ENCODE results near the gene HSBP1L1. TPM values are rescaled to one million over a fixed set of nuclear protein-coding genes. Genes with fewer than 3 reads are reported as not detected.

Gene HSBP1L1
- total and polyA plus RNA-seq, 9 donors: 7.6 to 26.2 (median 12.3) TPM

DNA sequence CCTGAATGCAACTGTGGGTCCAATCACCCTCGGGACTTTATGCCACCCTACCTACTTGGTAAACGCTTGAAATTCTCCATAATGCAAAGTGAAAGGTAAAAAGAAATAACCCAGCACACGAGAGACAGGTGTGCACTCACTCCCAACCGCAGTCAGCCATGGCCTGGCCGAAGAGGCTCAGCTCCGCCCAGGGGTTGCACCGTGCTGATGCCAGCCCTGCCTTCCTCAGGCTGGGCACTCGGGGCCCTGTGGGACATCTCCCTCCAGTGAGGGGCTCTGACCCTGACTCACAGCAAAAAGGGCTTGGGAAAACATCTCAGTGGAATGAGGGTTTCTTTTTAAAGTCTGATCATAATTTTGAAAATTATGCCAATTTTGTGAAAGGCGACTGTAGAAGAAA, 26.2 kb upstream of the HSBP1L1 start:
- 90 to 92% (median 91%) methylated on average over 9 of the region's 9 CpGs for WGBS, 3 donors
- DNase-seq: peak in 2 of 5 donors; percentile 1 to 4
- H3K27me3 ChIP-seq: no peaks in the 10 kb centered on the region
- intact Hi-C loops (cut with DNase I): no loop called here
- no peak overlapping the region for H3K27ac ChIP-seq
- peaks cover 2% of the 10 kb centered on the region for H3K4me1 ChIP-seq (ENCODE audit: insufficient read depth)
- no peaks in the 10 kb centered on the region for H3K9me3 ChIP-seq
- no peak overlapping the region for H3K4me3 ChIP-seq
- TF ChIP-seq, protein P1, sequence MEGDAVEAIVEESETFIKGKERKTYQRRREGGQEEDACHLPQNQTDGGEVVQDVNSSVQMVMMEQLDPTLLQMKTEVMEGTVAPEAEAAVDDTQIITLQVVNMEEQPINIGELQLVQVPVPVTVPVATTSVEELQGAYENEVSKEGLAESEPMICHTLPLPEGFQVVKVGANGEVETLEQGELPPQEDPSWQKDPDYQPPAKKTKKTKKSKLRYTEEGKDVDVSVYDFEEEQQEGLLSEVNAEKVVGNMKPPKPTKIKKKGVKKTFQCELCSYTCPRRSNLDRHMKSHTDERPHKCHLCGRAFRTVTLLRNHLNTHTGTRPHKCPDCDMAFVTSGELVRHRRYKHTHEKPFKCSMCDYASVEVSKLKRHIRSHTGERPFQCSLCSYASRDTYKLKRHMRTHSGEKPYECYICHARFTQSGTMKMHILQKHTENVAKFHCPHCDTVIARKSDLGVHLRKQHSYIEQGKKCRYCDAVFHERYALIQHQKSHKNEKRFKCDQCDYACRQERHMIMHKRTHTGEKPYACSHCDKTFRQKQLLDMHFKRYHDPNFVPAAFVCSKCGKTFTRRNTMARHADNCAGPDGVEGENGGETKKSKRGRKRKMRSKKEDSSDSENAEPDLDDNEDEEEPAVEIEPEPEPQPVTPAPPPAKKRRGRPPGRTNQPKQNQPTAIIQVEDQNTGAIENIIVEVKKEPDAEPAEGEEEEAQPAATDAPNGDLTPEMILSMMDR (IDR thresholded peaks at IDR 0.05): no peak
- no peak for TF ChIP-seq POLR2A (IDR thresholded peaks at IDR 0.05)
- no peaks in the 10 kb centered on the region for H3K36me3 ChIP-seq

- Histone ChIP-seq H3K4me3 (no peak overlapping the region), H3K4me1 (ENCODE audit: insufficient read depth) (peaks cover 4% of the 10 kb centered on the region), H3K36me3 (no peaks in the 10 kb centered on the region), H3K27me3 (no peaks in the 10 kb centered on the region), H3K27ac (no peak overlapping the region), H3K9me3 (no peaks in the 10 kb centered on the region)
- 75 to 78% (median 78%) methylated on average over 5 of the region's 5 CpGs for WGBS, 3 donors
- no peak for DNase-seq
- intact Hi-C loops (cut with DNase I): no loop called here
- TF ChIP-seq EP300 (IDR thresholded peaks at IDR 0.05) (no peak), POLR2A (IDR thresholded peaks at IDR 0.05) (no peak)
- TF ChIP-seq, protein P1 (IDR thresholded peaks at IDR 0.05): no peak
These were observed 25.3 kb upstream of the HSBP1L1 start for GRCh38 chr18:79939096-79939495.

DNA sequence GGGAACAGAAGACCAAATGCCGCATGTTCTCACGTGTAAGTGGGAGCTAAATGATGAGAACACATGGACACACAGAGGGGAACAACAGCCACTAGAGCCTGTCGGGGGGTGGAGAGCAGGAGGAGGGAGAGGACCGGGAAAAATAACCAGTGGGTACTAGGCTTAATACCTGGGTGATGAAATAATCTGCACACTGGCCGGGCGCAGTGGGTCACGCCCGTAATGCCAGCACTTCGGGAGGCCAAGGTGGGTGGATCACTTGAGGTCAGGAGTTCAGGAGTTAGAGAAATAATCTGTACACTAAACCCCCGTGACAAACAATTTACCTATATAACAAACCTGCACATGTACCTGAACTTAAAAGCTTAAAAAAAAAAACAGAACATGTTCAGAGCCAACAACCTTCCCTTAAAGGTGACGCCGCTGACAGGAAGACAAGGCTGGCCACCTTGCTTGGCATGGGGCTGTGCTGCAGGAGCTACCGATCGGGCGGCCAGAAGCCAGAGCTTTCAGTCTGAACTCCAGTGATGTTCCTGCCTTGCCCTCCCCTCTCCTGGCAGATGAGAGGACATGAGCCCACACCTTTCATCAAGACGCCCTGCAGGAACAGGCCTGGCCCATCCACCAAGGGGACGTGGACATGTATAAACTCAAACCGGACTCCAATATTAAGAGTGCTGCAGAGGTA, 24.2 kb upstream of the HSBP1L1 start:
- H3K27me3 ChIP-seq: no peaks in the 10 kb centered on the region
- peak in 3 of 5 donors; percentile 5 to 19 (median 9) for DNase-seq
- 92 to 96% (median 95%) methylated on average over 18 of the region's 18 CpGs for WGBS, 3 donors
- no peaks in the 10 kb centered on the region for H3K9me3 ChIP-seq
- no peak overlapping the region for H3K4me3 ChIP-seq
- intact Hi-C loops (cut with DNase I): no loop called here
- no peaks in the 10 kb centered on the region for H3K36me3 ChIP-seq
- TF ChIP-seq EP300 (IDR thresholded peaks at IDR 0.05): no peak
- TF ChIP-seq, protein P1 (IDR thresholded peaks at IDR 0.05): no peak
- TF ChIP-seq POLR2A (IDR thresholded peaks at IDR 0.05): no peak
- H3K4me1 ChIP-seq (ENCODE audit: insufficient read depth): peaks cover 11% of the 10 kb centered on the region
- no peak overlapping the region for H3K27ac ChIP-seq

DNA sequence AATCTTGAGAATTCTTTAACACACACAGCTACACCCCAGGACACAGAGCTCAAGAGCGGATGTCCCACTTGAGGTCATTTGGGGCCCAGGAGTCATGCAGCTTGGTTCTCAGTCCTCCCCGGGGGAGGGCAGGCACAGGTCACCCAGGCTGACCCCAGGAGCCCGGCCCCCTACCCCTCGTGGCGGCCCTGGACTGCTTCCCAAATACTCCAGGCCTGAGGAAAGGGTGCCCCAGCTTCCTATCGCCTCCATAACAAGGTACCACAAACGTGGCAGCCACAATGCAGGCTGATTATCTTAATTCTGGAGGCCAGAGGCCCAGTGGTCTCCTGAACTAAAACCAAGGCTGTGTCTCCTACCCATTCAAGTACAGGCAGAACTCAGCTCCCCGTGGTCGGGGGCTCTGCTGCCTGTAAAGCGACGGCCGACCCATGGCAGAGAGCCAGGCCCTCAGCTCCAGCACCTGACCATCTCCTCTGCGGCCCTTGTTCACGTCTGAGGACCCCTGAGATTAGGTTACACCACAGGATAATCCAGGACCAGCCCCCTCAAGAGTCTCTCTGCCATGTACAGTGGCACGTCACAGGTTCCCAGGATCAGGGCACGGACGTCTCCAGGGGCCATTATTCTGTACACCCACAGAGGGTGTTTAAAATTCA, 23.5 kb upstream of the HSBP1L1 start:
- intact Hi-C loops (cut with DNase I): no loop called here
- Histone ChIP-seq H3K9me3 (no peaks in the 10 kb centered on the region), H3K27me3 (no peaks in the 10 kb centered on the region), H3K4me1 (ENCODE audit: insufficient read depth) (peaks cover 11% of the 10 kb centered on the region), H3K27ac (no peak overlapping the region), H3K36me3 (no peaks in the 10 kb centered on the region), H3K4me3 (no peak overlapping the region)
- TF ChIP-seq EP300 (IDR thresholded peaks at IDR 0.05): no peak
- TF ChIP-seq, protein P1 (IDR thresholded peaks at IDR 0.05): no peak
- TF ChIP-seq POLR2A (IDR thresholded peaks at IDR 0.05): no peak
- DNase-seq: peak in 4 of 5 donors; percentile 6 to 33 (median 20)
- WGBS, 3 donors: 76 to 91% (median 83%) methylated on average over 12 to 17 of the region's 17 CpGs
